Measurements from ENCODE around the gene SATB1.

SATB1 gene

DNA sequence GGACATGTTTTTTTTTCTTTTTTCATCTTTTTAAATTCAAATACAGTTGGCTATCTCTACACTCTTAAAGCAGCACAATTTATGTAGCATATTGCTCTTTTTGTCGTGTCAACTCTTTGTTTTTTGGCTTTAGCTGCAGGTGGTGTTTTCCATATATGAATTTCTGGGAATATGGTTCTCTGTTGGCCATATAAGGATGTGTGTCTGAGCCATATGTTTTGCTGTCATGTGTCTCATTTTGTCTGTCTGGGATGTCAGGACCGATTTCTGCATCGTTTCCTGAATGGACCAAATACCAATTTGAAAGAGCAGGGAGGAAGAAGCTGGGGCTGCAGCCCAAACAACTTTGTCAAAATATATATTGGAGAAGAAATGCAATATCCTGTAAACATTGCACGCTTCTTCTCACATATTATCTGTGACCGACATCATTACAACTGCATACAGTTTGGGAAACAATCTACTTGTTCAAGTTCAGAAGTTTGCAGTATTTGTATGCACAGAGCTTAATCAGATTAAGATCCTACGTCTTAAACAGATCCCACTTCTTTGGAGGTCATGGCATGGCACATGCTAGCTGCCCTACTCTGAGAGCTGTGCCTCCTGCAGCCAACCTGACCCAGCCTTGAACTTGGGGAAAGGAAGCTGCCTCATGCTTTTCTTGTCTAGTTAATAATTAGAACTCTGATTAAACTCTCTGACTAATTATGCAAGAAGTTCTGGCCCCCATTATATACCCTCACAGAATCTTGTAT is 4.0 kb upstream of the SATB1 start:
- no peak for DNase-seq

DNA sequence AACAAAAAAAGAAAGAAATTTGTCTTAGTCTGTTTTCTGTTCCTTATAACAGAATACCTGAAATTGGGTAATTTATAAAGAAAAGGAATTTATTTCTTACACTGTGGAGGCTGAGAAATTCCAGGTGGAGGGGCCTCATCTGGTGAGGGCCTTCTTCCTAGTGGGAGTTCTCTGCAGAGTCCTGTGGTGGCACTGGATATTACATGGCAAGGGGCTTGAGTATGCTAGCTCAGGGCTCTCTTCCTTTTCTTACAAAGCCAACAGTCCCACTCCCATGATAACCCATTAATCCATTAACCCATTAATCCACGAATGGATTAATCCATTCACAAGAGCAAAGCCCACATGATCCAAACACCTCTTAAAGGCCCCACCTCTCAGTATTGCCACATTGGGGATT is 2.9 kb upstream of the SATB1 start:
- no peak for DNase-seq

DNA sequence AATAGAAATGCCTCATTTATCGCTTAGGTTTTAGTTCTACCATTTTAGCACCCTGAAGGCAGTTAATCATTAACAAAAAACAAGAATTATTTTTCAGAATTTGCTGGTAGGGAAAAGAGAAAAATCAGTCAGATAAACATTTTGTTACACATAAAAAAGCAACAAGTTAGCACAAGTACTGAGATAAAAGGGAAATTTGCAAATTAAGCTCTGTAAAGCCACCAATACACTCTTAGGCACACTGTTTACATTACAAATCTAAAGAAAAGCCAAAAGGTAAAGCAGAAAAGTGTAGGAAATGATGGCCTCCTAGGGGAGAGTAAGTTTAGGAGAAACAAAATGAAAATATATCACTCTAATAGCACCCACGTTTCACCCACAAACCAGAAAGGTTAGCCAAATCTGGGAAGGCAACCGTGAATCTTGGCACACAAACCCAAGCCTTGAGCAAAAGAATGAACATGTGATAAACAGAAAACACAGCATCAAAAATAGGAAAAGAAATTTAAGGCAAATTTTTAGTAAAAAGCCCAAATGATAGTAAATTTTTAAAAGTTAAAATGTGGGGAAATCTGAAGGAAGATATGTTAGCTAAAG is 1.6 kb upstream of the SATB1 start:
- DNase-seq = no peak

DNA sequence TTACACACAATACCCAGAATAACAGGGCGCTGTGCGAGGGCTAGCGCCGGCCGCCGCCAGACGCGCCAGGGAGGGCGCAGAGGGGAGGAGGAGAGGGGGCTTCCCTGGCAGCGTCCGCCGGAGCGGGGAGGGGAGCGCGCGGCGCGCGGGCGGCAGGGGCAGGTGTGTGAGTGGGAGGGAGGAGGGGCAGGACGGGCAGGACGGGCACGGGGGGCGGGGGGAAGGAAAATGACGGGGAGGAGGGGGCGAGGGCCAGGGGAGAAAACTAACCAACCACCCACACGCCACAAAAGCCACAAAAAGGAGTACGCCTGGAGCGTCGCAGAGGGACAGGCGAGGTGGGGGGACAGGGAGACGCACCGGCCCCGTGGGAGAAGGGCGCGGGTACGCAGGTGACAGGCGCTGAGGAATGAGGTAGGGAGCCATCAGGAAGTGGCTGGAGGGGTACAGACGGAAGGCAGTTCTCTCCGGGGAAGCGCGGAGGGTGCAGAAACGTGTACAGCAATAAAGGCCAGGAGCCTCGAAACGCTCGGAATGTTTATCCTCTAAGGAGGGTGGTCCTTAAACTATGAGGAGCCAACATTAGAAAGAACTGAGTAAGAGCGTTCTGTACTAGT is 610 bp upstream of the SATB1 start:
- DNase-seq = peak; percentile 39

DNA sequence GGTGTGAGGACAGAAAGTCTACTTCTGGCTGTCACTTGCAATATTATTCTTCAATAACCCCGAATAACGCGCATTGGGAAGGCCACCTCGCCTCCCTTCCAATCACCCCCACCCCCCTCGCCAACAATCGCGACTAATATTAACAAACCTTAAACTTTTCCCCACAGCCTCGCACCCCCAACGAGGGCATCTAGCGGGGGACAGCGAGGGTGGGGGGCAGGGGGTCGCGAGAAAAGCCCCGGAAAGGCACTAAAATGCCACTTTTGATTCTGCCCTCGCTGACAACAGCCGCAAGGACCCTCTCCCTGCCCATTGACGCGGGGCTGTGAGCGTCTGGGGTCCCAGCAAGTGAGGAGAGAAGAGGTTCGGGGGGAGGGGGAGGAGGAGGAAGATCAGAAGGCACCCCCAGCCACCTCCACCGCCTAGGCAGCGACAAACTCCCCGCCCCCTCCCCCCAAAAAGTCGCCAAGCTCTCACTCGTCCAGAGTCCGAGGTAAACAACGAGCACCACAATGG is 868 bp downstream of the SATB1 start:
- no peak for DNase-seq

DNA sequence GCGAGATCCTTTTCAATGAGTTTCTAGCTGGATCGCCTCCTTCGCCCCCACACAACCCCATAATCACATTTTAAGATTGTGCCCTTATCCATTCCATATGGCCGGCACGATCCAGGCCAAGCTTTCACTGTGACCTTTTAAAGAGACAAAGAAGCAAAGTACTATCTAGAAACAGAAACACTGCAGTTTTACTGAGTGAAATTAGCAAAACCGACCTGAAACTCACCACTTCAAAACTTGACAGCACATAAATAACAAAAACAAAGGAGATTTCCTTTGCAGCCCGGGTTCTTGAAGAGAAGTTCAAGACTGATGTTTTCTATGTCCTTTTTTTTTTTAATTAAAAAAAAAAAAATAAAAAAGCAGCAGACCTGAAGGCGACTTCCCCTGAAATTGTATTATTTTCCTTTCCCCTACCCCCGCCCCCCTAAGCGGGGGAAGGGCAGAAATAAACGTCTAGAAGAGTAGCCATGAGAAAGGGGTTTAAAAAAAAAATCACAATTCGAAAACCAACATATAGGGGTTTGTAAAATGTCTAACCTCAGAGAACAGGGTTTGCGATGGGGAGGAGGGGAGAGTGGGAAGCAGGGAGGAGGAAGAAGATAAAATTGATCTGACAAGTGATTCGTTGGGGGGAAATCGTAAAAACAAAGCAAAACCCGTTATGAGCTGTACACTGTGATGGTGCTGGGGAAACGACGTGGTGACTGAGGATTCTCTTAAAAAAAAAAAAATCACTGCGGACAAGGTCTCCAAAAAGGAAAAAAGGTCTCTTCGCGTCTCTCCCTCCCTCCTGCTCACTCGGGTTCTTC is 1.5 kb downstream of the SATB1 start:
- DNase-seq = peak; percentile 26

DNA sequence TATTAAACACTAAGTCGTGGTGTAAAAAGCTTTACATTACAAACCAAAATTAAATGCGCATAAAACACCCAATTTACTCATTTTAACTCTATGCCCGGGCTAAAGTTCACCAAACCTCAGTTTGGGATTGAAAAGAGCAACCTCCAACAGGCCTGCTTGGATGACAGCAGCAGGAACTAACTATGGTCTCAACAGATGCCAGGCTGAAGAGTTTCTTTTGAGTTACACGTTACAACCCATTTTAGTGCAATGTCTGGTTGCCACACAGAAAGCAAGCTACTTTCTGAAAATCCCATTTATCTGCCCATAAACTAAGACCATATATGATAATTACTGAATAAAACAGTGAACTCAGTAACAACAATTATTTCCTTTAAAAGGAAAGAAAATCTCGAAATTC is 2.2 kb downstream of the SATB1 start:
- DNase-seq = no peak

DNA sequence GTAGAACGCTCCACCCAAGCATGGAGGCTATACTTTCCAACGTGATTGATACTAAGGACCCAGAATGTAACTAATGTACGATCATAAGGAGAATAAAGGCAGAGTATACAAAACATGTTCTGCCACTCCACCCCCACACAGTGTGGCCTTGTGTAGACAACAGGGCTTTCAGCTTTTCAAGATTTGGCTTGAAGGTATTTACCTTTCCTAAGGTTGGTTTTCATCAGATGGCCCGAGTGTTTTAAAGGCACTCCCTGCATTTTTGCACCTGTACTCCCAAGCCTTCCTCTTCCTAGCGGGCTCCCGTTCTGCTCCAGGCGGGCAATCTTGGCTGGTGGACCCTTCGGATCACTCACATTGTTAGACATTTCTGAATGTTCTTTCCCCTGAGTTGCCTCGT is 4.6 kb downstream of the SATB1 start:
- DNase-seq = no peak

DNA sequence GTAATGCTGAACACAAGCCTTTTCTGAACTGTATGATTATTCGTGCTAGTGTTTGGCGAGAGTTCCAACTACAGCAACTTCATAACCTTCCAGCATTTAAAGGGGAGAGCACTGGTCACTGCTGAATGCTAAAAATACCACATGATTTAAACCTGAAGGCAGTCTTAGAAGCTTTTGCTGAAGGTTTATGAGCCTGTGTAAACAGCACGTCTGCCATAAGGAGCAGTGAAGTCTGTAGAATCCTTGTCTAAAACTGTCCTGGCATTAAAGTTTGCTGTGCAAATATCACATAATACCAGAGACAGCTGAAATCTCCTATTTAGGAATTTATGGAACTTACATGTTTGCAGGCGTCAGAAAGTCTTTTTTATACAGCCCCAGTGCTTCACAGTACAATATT is 5.9 kb downstream of the SATB1 start:
- no peak for DNase-seq

DNA sequence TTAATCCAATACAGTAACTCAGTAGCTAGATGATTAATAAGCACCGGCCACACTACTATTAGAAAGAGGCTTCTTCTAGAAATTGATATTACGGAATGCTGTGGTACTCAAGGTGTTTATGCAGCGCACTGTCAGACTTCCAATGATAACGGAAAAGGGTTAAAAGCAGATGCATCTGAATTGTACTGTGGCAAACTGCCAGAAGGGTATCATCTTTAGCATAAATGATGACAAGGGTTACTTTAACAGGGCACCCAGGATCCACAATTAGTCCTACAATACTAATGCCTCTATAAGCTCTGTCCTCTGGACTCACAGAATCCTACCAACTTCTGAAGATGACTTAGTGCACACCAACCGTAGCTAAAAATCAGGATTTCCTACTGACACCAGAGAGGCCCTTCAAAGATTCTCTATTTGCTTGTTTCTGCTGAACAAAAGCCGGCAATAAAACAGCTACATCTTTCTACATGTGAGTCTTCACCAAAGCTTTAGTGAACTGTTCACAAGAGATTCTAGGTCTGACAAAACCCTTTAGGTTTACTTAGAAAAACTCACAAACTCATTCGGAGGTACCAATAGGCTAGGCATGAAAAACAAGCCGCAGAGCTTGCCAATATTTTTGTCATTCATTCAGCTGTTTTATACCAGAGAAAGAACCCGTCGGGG is 7.1 kb downstream of the SATB1 start:
- DNase-seq = no peak

DNA sequence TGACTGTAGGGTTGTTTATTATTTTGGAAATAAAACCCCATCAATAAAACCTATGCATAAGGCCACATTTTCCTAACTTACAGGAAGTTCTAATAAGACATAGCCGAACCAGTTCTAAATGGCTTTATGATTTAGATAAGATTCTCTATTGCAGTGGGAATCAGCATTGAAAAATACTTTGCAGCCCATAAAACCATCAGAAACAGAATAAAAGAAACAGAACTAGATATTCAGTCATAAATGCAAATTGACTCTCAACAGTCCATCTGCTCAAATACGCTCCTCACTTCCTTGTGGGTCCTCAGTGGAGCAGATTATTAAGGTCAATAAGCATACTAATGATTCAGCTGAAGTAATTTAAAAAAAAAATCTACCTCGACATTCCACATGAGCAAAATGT is 8.8 kb downstream of the SATB1 start:
- DNase-seq = no peak

DNA sequence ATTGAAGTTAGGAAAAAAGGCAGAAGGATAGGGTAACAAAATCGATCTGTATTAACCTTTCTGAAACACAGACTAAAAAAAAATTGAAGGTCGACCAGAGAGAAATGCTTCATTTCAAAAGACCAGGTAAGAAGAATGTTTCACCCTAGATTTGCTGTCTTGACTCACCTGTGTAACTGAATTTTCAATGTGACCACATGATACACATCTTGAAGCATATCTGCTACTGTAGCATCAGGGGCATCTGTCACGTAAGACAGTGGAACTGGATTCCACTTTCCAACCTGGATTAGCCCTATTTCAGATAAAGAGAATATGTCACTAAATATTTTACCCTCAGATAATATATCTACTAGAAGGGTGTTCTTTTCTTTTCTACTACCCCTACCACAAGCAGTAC is 9.3 kb downstream of the SATB1 start:
- no peak for DNase-seq

DNA sequence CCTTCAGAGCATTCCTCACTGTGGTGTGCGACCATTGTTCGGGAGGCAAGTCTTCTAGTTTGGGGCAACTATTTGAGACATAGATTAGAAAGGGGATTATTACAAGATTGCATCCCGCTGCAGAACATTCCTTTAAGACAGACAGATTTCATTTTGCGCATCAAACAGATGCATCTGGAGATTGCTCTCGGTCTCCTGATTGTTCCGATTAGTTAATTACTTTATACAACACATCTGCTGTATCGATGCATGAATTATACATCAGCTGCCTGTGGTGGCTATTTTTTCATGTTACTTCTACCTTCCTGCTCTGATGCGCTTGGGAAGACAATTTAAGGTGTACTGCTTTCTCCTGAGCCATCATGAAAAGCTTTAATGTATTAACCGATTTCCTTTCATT is 10.0 kb downstream of the SATB1 start:
- no peak for DNase-seq

DNA sequence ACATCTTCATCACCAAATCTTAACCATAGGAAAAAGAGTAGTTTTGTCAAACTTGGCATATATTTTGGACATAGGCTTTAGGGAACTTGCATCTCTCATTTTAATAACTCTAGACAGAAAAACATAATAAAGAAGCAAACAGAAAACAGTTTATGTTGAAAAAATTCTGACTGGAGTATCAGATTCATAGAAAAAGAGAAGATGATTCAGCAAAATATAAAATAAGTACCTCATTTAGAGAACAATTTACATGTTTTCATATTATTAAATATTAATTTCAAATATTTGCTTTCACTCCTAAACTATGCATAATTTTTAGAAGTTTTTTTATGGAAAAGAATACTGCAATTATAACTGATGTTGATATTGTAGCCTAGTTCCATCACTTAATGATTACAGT is 12.5 kb downstream of the SATB1 start:
- no peak for DNase-seq

DNA sequence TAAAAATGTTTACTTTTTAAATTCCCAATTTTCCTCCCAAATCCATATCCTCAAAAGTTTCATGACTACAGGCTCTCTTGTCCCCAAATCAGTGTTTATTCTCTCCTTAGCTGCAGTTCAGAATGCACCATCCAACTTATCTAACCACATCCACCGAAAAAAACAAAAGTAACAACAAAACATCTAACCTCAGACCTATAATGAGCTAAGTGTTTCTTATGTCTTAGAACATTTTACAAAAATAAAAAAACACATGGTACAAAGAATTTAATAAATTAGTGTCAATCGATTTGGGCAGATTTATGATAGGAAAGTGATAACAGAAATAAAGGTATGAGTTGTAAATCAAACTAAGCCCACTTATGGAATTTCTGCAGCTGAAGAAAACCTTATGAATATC is 13.6 kb downstream of the SATB1 start:
- DNase-seq = no peak

DNA sequence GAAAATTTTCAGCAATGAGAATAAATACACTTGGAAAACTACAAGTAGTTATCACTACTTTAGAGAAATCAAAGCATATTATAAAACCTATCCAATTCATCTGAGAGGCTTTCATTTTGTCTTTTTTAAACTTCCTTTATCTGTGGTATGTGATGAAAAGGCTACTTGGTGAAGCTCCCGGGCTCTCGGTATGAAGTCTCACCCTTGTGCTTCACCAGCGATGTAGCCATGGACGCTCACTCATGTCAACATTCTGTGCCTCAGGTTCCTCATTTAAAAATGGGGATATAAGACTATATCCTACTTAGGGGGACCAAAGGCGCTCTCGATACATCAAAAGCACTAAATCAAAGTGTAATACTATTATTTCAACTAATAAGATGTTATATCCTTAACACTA is 14.9 kb downstream of the SATB1 start:
- DNase-seq = no peak

DNA sequence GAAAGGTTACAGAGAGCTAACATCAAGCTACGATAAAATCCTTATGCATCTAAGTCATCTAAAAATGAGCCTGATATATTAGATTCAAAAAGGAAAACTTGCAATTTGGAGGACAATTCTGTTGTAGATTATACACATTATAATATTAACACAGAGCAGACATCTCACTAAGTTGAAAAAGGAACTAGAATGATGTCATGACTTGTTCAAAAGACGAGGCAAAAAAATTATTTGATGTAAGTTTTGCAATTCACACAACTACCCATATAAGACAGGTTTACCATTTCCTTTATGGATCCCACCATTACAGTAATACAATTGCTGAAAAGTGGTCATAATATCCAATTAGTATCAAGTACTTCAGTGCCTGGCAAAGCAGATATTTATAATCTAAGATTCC is 15.9 kb downstream of the SATB1 start:
- no peak for DNase-seq

DNA sequence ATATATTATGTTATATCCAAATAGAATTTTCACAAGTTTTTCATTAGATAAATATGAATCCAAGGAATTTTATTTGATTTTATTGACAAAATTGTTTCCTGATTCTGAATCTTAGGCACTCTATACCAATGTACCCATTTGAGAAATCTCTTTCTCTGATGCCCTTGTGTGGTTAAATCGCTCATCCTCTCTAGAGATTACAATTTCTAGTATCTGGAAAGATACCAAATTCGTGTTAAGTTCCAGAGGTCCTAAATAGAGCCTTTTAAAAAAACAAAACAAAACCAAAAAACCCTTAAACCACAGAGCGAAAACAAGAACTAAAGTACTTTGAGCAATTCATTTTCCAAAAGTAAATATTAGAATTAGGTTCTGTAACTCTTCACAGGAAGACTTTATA is 20.0 kb downstream of the SATB1 start:
- DNase-seq = no peak

DNA sequence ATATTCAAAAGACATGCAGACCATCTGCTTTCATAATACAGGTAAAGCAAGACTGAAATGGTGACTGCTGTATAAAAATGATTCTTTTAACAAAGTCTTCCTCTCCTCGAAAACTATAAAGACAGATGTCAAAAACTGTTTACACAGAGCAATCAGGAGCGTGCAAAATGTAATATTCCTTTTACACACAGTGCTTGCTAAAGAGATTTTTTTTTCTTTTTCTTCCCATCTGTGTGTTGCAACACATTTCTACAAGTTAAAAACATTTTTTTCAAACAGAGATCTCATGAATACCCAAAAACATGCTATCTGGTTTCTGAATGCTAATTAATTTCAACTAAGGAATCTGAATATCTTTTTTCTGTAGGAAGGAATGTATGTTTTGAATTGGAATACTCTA is 22.1 kb downstream of the SATB1 start:
- no peak for DNase-seq

DNA sequence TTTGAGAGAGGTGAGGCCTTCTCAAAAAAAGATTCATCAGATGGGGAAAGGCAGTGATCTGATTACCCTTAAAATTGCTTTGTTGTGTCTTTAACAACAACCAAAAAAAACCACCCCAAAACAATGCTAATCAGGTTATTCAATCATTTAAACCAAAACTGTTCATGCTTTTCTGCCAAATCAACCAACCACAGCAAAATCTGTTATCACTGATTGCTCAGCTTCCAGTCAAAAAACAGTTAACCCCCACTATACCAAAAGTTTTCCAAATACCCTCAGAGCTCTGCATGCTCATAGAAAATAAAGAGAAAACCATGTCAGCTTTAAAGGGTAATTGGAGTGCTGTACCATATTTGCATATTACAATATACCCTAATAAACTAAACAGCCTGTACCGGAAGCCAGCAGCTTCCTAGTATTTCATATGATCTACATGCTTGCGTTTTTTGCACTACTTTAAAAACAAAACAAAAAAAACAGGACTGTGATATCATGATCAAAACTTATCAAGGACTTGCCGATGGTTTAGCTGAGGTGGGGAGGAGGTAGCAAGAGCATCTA is 22.8 kb downstream of the SATB1 start:
- DNase-seq = no peak

DNA sequence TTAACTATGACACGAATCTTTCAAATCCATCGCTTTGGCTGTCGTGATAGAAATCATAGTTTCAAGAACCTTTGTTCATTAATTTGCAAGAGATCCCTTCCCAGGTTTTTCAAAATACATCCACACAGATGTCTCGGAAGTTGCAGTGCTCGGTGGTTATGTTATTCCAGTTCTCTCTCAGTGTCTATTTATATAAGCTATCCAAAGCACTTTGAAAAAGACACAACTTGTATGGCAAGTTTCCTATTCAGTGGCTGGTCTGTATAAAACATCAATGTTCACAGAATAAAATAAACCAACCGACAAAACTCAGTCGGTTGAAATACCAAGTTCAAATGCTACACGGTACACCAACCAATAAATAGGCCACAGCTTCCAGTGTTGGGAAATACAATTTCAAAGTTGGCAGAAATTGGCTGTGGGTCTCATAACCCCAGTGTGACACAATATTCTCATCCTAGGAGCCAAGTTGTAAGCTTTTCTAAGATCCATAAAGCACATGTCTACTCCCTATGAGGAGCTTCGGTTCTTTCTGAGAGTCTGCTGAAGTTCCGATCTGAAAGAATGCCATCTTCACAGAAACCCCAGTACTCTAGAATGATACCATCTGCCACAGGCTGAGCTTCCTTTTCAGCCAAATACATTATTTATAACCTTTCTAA is 23.7 kb downstream of the SATB1 start:
- DNase-seq = no peak

DNA sequence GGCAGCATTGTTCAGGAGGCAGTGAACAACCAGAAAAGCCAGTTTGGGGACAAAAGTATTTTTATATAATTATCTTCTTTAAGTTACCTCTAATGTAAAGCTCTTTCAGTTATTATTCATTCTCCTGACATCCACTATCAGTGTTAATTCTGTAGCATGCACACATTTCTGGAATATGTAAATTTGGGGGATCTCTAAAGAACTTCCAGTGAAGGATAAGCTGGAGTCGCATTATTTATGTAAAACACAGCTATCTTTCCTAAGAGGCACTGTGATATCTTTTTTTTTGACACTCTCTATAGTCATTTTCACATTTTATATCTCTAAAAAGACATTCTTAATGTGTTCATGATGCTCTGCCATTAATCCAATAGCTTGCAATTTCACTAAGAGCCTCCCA is 26.7 kb downstream of the SATB1 start:
- DNase-seq = no peak
